Brain pericyte (primary cell): ENCODE data around the gene KRTAP17-1.
"Not testable (repeated sequence)": the region's sequence is repeated elsewhere in the genome, so short reads cannot be mapped to it uniquely, and the experiment has no call there.

Experiments
- DNase-seq: peaks from one replicate; pipeline ENCODE4 v3.0.0-alpha.2; 2012; ENCODE audit warnings: low read depth, low spot score

KRTAP17-1 gene

GRCh38 chr17:41315204-41315794 is at the start of gene KRTAP17-1:
KRTAP17-1 (minus strand) TSS chr17:41315710; CDS start chr17:41315650, 60 bp downstream.
- DNase-seq: no peak

GRCh38 chr17:41363881-41364280 is 48.4 kb upstream of the KRTAP17-1 start:
- no peak for DNase-seq

- DNase-seq: no peak
These were observed 44.9 kb upstream of the KRTAP17-1 start for GRCh38 chr17:41360296-41360995.

GRCh38 chr17:41354536-41354935 is 39.0 kb upstream of the KRTAP17-1 start:
- DNase-seq: no peak

GRCh38 chr17:41352597-41353366 is 37.3 kb upstream of the KRTAP17-1 start:
- no peak for DNase-seq

- no peak for DNase-seq
These were observed 35.7 kb upstream of the KRTAP17-1 start for GRCh38 chr17:41351177-41351576.

GRCh38 chr17:41350381-41350878 is 34.9 kb upstream of the KRTAP17-1 start, which contains the start of gene KRT33A:
KRT33A (minus strand) TSS chr17:41350828; CDS start chr17:41350767, 61 bp downstream.
- not testable (repeated sequence) for DNase-seq

- no peak for DNase-seq
These were observed 32.6 kb upstream of the KRTAP17-1 start for GRCh38 chr17:41347869-41348760.

- not testable (repeated sequence) for DNase-seq
These were observed 30.9 kb upstream of the KRTAP17-1 start for GRCh38 chr17:41346421-41346820.

- no peak for DNase-seq
These were observed 30.5 kb upstream of the KRTAP17-1 start for GRCh38 chr17:41345992-41346391.

- DNase-seq: no peak
These were observed 27.5 kb upstream of the KRTAP17-1 start for GRCh38 chr17:41343029-41343428.

- no peak for DNase-seq
These were observed 25.7 kb upstream of the KRTAP17-1 start for GRCh38 chr17:41340934-41341861.

GRCh38 chr17:41340494-41340893 is 25.0 kb upstream of the KRTAP17-1 start:
- no peak for DNase-seq

- DNase-seq: no peak
These were observed 24.2 kb upstream of the KRTAP17-1 start for GRCh38 chr17:41339571-41340172.

- no peak for DNase-seq
These were observed 23.5 kb upstream of the KRTAP17-1 start for GRCh38 chr17:41338961-41339485.

GRCh38 chr17:41335747-41336146 is 20.2 kb upstream of the KRTAP17-1 start:
- no peak for DNase-seq

GRCh38 chr17:41334385-41335305 is 19.1 kb upstream of the KRTAP17-1 start:
- no peak for DNase-seq

- no peak for DNase-seq
These were observed 18.3 kb upstream of the KRTAP17-1 start for GRCh38 chr17:41333836-41334235.
